Activated CD4-positive, alpha-beta memory T cell treated with anti-CD3 and anti-CD28 coated beads, Interleukin-2, amount 10 ng/mL, durations not matched to agents 7 days and 5 days (primary cell): Measurements from ENCODE around the gene EDIL3. TPM values are rescaled to one million over a fixed set of nuclear protein-coding genes. Genes with fewer than 3 reads are reported as not detected.
"Not testable (repeated sequence)": the region's sequence is repeated elsewhere in the genome, so short reads cannot be mapped to it uniquely, and the experiment has no call there.

Experiments
- CTCF ChIA-PET: fragments of 350-600 bp; sonication (Branson Sonifier 250); formaldehyde crosslinking; loops from one replicate; lab custom pipeline; 2021; ENCODE audit warnings: antibody characterized with exemption, inconsistent platforms; lab: Charles Lee
- POLR2A ChIA-PET: fragments of 350-600 bp; sonication (Branson Sonifier 250); formaldehyde crosslinking; loops from one replicate; lab custom pipeline; 2021; ENCODE audit warnings: antibody characterized with exemption; lab: Charles Lee
- DNase-seq: peaks from one replicate; pipeline ENCODE4 v3.0.0-alpha.2; 2020
- H3K27ac Mint-ChIP-seq: one replicate; pipeline ENCODE4 v1.8.0; 2021; ENCODE audit warnings: mild to moderate bottlenecking, mixed read lengths
- H3K27me3 Mint-ChIP-seq: one replicate; pipeline ENCODE4 v1.8.0; 2021; ENCODE audit warnings: mixed read lengths
- H3K36me3 Mint-ChIP-seq: one replicate; pipeline ENCODE4 v1.8.0; 2021; ENCODE audit warnings: low read depth, mixed read lengths
- H3K4me1 Mint-ChIP-seq: one replicate; pipeline ENCODE4 v1.8.0; 2021; ENCODE audit warnings: mixed read lengths
- H3K4me3 Mint-ChIP-seq: one replicate; pipeline ENCODE4 v1.8.0; 2021; ENCODE audit warnings: mild to moderate bottlenecking, mixed read lengths
- H3K9me3 Mint-ChIP-seq: one replicate; pipeline ENCODE4 v1.8.0; 2021; ENCODE audit warnings: mixed read lengths
- total RNA-seq, 2 experiments: library from RNA; stranded (reverse); gene quantifications; one replicate each; pipeline ENCODE4 v1.2.3, GENCODE V29; 2021

The EDIL3 gene
- total RNA-seq, 2 experiments from 2014 or later = not detected

GRCh38 chr5:84215521-84215920 is 169.2 kb downstream of the EDIL3 start:
- no peaks in the 10 kb centered on the region for H3K27me3 Mint-ChIP-seq
- no peaks in the 10 kb centered on the region for H3K9me3 Mint-ChIP-seq
- ChIA-PET POLR2A (no interaction called here), CTCF (no interaction called here)
- no peak for DNase-seq
- H3K4me1 Mint-ChIP-seq = no peaks in the 10 kb centered on the region
- no peak overlapping the region for H3K4me3 Mint-ChIP-seq
- no peak overlapping the region for H3K27ac Mint-ChIP-seq
- H3K36me3 Mint-ChIP-seq = no peaks in the 10 kb centered on the region

GRCh38 chr5:84213861-84214260 is 170.8 kb downstream of the EDIL3 start:
- POLR2A ChIA-PET = interaction anchor here (0.6 kb wide), 1 partner anchor 63 kb away, joined by 3 read pairs; no protein-coding TSS in a partner anchor

GRCh38 chr5:84213212-84213611 is 171.5 kb downstream of the EDIL3 start:
- Mint-ChIP-seq H3K4me1 (no peaks in the 10 kb centered on the region), H3K27ac (no peak overlapping the region), H3K4me3 (no peak overlapping the region), H3K36me3 (no peaks in the 10 kb centered on the region), H3K27me3 (no peaks in the 10 kb centered on the region), H3K9me3 (no peaks in the 10 kb centered on the region)
- POLR2A ChIA-PET = no interaction called here
- CTCF ChIA-PET = no interaction called here
- DNase-seq = no peak

More at GRCh38 chr5:84213861-84214260, 170.8 kb downstream of the EDIL3 start:
- Mint-ChIP-seq H3K36me3 (no peaks in the 10 kb centered on the region), H3K4me3 (no peak overlapping the region), H3K27ac (no peak overlapping the region), H3K4me1 (no peaks in the 10 kb centered on the region), H3K9me3 (no peaks in the 10 kb centered on the region), H3K27me3 (no peaks in the 10 kb centered on the region)
- no peak for DNase-seq
- CTCF ChIA-PET = no interaction called here

GRCh38 chr5:84204772-84205171 is 179.9 kb downstream of the EDIL3 start:
- H3K27ac Mint-ChIP-seq = no peak overlapping the region
- H3K36me3 Mint-ChIP-seq = no peaks in the 10 kb centered on the region
- no peak for DNase-seq
- H3K4me3 Mint-ChIP-seq = no peak overlapping the region
- H3K27me3 Mint-ChIP-seq = no peaks in the 10 kb centered on the region
- no peaks in the 10 kb centered on the region for H3K4me1 Mint-ChIP-seq
- ChIA-PET CTCF (no interaction called here), POLR2A (no interaction called here)
- no peaks in the 10 kb centered on the region for H3K9me3 Mint-ChIP-seq

- H3K4me3 Mint-ChIP-seq = no peak overlapping the region
- no peak overlapping the region for H3K27ac Mint-ChIP-seq
- CTCF ChIA-PET = no interaction called here
- H3K36me3 Mint-ChIP-seq = no peaks in the 10 kb centered on the region
- POLR2A ChIA-PET = no interaction called here
- no peaks in the 10 kb centered on the region for H3K9me3 Mint-ChIP-seq
- H3K4me1 Mint-ChIP-seq = no peaks in the 10 kb centered on the region
- no peaks in the 10 kb centered on the region for H3K27me3 Mint-ChIP-seq
- no peak for DNase-seq
Measured at GRCh38 chr5:84202136-84202535, 182.5 kb downstream of the EDIL3 start.

GRCh38 chr5:84197538-84197937 is 187.1 kb downstream of the EDIL3 start:
- CTCF ChIA-PET = no interaction called here
- no peaks in the 10 kb centered on the region for H3K27me3 Mint-ChIP-seq
- DNase-seq = no peak
- H3K27ac Mint-ChIP-seq = no peak overlapping the region
- no peaks in the 10 kb centered on the region for H3K4me1 Mint-ChIP-seq
- no peak overlapping the region for H3K4me3 Mint-ChIP-seq
- H3K9me3 Mint-ChIP-seq = no peaks in the 10 kb centered on the region
- POLR2A ChIA-PET = no interaction called here
- H3K36me3 Mint-ChIP-seq = no peaks in the 10 kb centered on the region

GRCh38 chr5:84191281-84191680 is 193.4 kb downstream of the EDIL3 start:
- no peaks in the 10 kb centered on the region for H3K4me1 Mint-ChIP-seq
- ChIA-PET POLR2A (no interaction called here), CTCF (no interaction called here)
- H3K27ac Mint-ChIP-seq = no peak overlapping the region
- H3K9me3 Mint-ChIP-seq = no peaks in the 10 kb centered on the region
- no peak for DNase-seq
- no peaks in the 10 kb centered on the region for H3K27me3 Mint-ChIP-seq
- H3K36me3 Mint-ChIP-seq = no peaks in the 10 kb centered on the region
- no peak overlapping the region for H3K4me3 Mint-ChIP-seq

GRCh38 chr5:84184857-84185256 is 199.8 kb downstream of the EDIL3 start:
- Mint-ChIP-seq H3K36me3 (no peaks in the 10 kb centered on the region), H3K4me1 (no peaks in the 10 kb centered on the region), H3K4me3 (no peak overlapping the region), H3K27ac (no peak overlapping the region), H3K9me3 (no peaks in the 10 kb centered on the region), H3K27me3 (no peaks in the 10 kb centered on the region)
- POLR2A ChIA-PET = no interaction called here
- DNase-seq = no peak
- CTCF ChIA-PET = no interaction called here

GRCh38 chr5:84181093-84181492 is 203.6 kb downstream of the EDIL3 start:
- ChIA-PET POLR2A (no interaction called here), CTCF (no interaction called here)
- H3K27ac Mint-ChIP-seq = no peak overlapping the region
- no peaks in the 10 kb centered on the region for H3K36me3 Mint-ChIP-seq
- H3K27me3 Mint-ChIP-seq = no peaks in the 10 kb centered on the region
- no peaks in the 10 kb centered on the region for H3K9me3 Mint-ChIP-seq
- no peaks in the 10 kb centered on the region for H3K4me1 Mint-ChIP-seq
- no peak for DNase-seq
- no peak overlapping the region for H3K4me3 Mint-ChIP-seq

- DNase-seq = no peak
- ChIA-PET CTCF (no interaction called here), POLR2A (no interaction called here)
- H3K4me1 Mint-ChIP-seq = no peaks in the 10 kb centered on the region
- no peaks in the 10 kb centered on the region for H3K9me3 Mint-ChIP-seq
- no peaks in the 10 kb centered on the region for H3K36me3 Mint-ChIP-seq
- no peaks in the 10 kb centered on the region for H3K27me3 Mint-ChIP-seq
- H3K27ac Mint-ChIP-seq = no peak overlapping the region
- H3K4me3 Mint-ChIP-seq = no peak overlapping the region
Measured at GRCh38 chr5:84168841-84169240, 215.8 kb downstream of the EDIL3 start.

- H3K27me3 Mint-ChIP-seq = no peaks in the 10 kb centered on the region
- CTCF ChIA-PET = no interaction called here
Measured at GRCh38 chr5:84163671-84164070, 221.0 kb downstream of the EDIL3 start.

GRCh38 chr5:84162695-84163094 is 222.0 kb downstream of the EDIL3 start:
- Mint-ChIP-seq H3K9me3 (no peaks in the 10 kb centered on the region), H3K27ac (no peak overlapping the region), H3K4me3 (no peak overlapping the region), H3K36me3 (no peaks in the 10 kb centered on the region), H3K27me3 (no peaks in the 10 kb centered on the region), H3K4me1 (no peaks in the 10 kb centered on the region)
- CTCF ChIA-PET = no interaction called here
- no peak for DNase-seq
- POLR2A ChIA-PET = no interaction called here

More at GRCh38 chr5:84163671-84164070, 221.0 kb downstream of the EDIL3 start:
- no peak for DNase-seq
- H3K4me3 Mint-ChIP-seq = no peak overlapping the region
- no peaks in the 10 kb centered on the region for H3K4me1 Mint-ChIP-seq
- no peak overlapping the region for H3K27ac Mint-ChIP-seq
- H3K36me3 Mint-ChIP-seq = no peaks in the 10 kb centered on the region
- POLR2A ChIA-PET = no interaction called here
- no peaks in the 10 kb centered on the region for H3K9me3 Mint-ChIP-seq

GRCh38 chr5:84160650-84161049 is 224.0 kb downstream of the EDIL3 start:
- DNase-seq, H3K36me3 Mint-ChIP-seq, H3K27me3 Mint-ChIP-seq, H3K27ac Mint-ChIP-seq, POLR2A ChIA-PET, H3K9me3 Mint-ChIP-seq, H3K4me3 Mint-ChIP-seq, H3K4me1 Mint-ChIP-seq, CTCF ChIA-PET: not testable (repeated sequence)

- no peak for DNase-seq
- Mint-ChIP-seq H3K27ac (no peak overlapping the region), H3K36me3 (no peaks in the 10 kb centered on the region), H3K9me3 (no peaks in the 10 kb centered on the region), H3K27me3 (no peaks in the 10 kb centered on the region), H3K4me3 (no peak overlapping the region), H3K4me1 (no peaks in the 10 kb centered on the region)
- ChIA-PET CTCF (no interaction called here), POLR2A (no interaction called here)
Measured at GRCh38 chr5:84149094-84149493, 235.6 kb downstream of the EDIL3 start.
